RCC 7860 (cell line): ENCODE data around the gene R3HDM2.
"Not testable (repeated sequence)": the region's sequence is repeated elsewhere in the genome, so short reads cannot be mapped to it uniquely, and the experiment has no call there.

Experiments used
- DNase-seq: peaks from one replicate; pipeline ENCODE4 v3.0.0-alpha.2; 2015; ENCODE audit warnings: low spot score
- FAIRE-seq: peaks from 2 replicates; lab custom pipeline; 2012; peaks lifted over from hg19 to GRCh38; lab: Jason Lieb, UNC

The R3HDM2 gene

GRCh38 chr12:57429473-57430111 is 1.3 kb downstream of the R3HDM2 start:
- FAIRE-seq (no peak), DNase-seq (peak; percentile 14)

- FAIRE-seq, result no peak
- no peak for DNase-seq
Observed at GRCh38 chr12:57428965-57429364, 1.9 kb downstream of the R3HDM2 start.

DNA sequence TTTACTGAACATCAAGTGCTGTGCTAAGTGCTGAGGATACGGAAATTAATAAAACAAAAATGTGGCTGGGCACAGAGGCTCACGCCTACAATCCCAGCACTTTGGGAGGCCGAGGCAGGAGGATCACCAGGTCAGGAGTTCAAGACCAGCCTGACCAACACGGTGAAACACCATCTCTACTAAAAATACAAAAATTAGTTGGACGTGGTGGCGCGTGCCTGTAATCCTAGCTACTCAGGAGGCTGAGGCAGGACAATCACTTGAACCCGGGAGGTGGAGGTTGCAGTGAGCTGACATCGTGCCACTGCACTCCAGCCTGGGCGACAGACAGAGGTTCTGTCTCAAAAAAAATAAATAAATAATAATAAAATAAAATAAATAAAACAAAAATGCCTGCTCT is 3.9 kb downstream of the R3HDM2 start:
- not testable (repeated sequence) for DNase-seq, FAIRE-seq

DNA sequence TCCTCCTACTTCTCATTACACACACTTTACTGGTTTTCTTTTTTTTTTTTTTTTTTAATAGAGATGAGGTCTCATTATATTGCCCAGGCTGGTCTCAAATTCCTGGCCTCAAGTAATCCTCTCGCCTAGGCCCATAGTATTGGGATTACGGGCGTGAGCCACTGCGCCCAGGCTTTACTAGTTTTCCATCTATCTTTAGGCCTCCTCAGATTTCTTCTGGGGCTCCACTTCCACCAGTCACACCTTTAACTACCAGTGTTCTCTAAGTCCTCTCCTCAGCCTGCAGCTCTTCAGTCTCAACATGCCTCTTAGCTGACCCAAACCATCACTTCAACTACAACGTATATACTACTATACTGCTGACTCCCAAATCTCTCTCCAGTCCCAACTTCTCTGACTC is 10.4 kb downstream of the R3HDM2 start:
- no peak for DNase-seq
- no peak for FAIRE-seq

DNA sequence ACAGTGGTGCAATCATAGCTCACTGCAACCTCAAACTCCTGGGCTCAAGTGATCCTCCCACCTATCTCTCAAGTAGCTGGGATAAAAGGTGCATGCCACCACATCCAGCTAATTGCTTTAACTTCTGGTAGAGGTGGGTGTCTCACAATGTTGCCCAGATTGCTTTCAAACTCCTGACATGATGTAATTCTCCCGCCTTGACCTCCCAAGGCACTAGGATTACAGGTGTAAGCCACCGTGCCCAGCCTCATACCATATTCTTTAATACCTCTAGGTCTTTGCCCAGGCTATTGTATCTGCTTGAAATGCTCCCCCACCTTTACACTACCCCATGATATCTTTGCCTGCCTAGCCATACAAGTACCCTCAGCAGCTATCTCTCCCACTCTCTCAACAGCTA is 11.3 kb downstream of the R3HDM2 start:
- DNase-seq (no peak), FAIRE-seq (no peak)

DNA sequence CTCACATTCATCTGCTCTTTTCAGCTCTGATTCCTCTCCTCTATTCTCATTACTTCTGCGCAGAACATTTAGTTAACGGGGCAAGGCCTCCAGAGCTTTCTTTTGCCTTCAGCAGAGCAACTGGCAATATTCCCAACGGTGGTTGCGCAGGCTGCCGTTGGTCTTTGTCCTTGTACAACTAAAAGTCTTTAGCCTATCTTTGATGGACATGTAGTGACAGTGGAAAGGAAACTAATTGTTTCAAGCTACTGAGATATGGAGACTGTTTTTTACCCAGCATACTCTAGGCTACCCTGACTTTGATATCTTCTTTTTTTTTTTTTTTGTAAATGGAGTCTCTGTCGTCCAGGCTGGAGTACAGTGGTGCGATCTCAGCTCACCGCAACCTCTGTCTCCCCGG is 12.6 kb downstream of the R3HDM2 start:
- no peak for DNase-seq
- no peak for FAIRE-seq

DNA sequence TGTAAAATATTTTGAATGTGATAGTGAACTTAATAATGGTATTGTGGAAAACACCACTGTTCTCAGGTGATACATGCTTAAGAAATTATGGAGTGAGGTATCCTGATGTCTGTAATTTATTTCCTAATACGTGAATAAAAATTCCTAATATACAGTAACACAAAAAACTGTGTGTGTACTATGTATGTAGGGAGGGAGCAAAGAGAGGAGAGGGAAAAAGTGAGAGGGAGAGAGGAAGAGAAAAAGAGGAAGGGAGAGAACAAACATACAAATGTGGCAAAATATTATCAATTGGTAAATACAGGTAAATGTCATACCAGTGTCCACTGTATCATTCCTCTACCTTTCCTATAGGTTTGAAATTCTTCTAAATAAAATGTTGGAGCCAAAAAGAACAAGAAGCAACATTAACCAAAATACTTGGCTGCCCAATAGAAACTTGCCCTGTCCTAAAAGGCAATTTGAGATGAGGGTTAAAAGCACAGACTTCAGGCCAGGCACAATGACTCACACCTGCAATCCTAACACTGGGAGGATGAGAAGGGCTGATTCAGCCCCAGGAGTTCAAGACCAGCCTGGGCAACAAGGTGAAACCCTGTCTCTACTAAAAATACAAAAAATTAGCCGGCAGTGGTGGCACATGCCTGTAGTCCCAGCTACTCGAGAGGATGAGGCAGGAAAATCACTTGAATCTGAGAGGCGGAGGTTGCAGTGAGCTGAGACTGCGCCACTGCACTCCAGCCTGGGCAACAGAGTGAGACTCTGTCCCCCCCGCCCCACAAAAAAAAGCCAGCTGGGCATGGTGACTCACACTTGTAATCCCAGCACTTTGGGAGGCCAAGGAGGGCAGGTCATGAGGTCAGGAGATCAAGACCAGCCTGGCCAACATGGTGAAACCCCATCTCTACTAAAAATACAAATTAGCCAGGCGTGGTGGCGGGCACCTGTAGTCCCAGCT is 14.5 kb downstream of the R3HDM2 start:
- DNase-seq (no peak), FAIRE-seq (no peak)

GRCh38 chr12:57415088-57415487 is 15.8 kb downstream of the R3HDM2 start:
- no peak for FAIRE-seq
- DNase-seq, result no peak

DNA sequence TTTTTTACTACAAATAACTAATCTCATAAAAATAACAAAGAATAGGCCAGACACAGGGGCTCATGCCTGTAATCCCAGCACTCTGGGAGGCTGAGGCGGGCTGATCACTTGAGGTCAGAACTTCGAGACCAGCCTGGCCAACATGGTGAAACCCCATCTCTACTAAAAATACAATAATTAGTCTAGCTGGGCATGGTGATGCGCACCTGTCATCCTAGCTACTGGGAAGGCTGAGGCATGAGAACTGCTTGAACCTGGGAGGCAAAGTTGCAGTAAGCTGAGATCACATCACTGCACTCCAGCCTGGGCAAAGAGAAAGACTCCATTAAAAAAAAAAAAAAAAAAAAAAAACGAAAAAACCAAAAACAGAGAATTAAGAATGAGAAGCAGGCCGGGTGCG is 16.7 kb downstream of the R3HDM2 start:
- not testable (repeated sequence) for DNase-seq, FAIRE-seq

- FAIRE-seq (no peak), DNase-seq (no peak)
Observed at GRCh38 chr12:57410534-57410933, 20.3 kb downstream of the R3HDM2 start.

GRCh38 chr12:57404966-57405640 is 25.7 kb downstream of the R3HDM2 start:
- FAIRE-seq (no peak), DNase-seq (no peak)

DNA sequence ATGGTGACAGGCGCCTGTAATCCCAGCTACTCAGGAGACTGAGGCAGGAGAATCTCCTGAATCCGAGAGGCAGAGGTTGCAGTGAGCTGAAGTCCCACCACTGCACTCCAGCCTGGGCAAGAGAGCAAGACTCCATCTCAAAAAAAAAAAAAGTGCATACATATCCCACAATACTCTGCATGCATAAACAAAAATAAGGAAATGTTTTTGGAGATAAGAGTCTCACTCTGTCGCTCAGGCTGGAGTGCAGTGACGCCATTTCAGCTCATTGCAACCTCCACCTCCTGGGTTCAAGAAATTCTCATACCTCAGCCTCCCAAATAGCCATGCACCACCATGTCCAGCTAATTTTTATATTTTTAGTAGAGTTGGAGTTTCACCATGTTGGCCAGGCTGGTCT is 28.7 kb downstream of the R3HDM2 start:
- not testable (repeated sequence) for FAIRE-seq, DNase-seq

GRCh38 chr12:57401165-57401564 is 29.7 kb downstream of the R3HDM2 start:
- DNase-seq (no peak), FAIRE-seq (no peak)

DNA sequence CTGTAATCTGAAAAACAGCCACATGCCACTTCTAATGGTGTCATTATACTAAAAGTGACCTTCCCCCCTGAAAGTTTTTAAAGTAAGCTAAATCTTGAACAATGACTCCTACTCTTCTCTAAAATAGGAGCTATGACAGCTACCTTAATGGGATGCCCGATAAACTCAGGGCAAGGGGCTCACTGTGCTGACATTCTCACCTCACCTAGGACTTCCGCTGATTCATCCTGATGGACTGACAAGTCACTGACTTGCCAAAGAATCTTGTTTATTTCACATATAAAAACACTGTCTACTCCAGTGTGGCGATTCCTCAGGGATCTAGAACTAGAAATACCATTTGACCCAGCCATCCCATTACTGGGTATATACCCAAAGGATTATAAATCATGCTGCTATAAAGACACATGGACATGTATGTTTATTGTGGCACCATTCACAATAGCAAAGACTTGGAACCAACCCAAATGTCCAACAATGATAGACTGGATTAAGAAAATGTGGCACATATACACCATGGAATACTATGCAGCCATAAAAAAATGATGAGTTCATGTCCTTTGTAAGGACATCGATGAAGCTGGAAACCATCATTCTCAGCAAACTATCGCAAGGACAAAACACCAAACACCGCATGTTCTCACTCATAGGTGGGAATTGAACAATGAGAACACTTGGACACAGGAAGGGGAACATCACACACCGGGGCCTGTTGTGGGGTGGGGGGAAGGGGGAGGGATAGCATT is 31.0 kb downstream of the R3HDM2 start:
- FAIRE-seq, DNase-seq: not testable (repeated sequence)

GRCh38 chr12:57397441-57397840 is 33.4 kb downstream of the R3HDM2 start:
- no peak for DNase-seq
- FAIRE-seq, result no peak

- DNase-seq (no peak), FAIRE-seq (no peak)
Observed at GRCh38 chr12:57395121-57395520, 35.7 kb downstream of the R3HDM2 start.

GRCh38 chr12:57390174-57390573 is 40.7 kb downstream of the R3HDM2 start:
- FAIRE-seq, result no peak
- peak; percentile 13 for DNase-seq

GRCh38 chr12:57389033-57389432 is 41.8 kb downstream of the R3HDM2 start:
- DNase-seq, result peak; percentile 92
- peak; percentile 96 for FAIRE-seq

DNA sequence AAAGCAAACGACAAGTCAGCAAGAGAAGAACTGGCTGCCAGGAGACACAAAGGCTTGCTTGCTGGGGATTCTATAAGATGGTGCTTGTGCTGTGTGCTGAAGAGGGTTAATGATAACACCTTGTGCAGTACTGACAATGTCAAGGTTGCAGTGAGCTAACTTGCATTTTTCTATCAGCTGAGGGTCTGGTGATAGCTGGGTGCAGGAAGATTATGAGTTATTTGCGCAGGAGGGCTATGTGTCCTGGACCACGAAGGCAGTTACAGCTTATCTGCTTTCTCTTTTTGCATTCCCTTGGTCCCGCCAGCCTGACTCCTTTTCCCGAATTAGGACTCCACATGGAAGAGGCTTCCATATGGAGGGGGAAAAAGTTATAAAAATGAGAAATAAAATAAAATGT is 42.4 kb downstream of the R3HDM2 start:
- FAIRE-seq, result no peak
- DNase-seq, result no peak

DNA sequence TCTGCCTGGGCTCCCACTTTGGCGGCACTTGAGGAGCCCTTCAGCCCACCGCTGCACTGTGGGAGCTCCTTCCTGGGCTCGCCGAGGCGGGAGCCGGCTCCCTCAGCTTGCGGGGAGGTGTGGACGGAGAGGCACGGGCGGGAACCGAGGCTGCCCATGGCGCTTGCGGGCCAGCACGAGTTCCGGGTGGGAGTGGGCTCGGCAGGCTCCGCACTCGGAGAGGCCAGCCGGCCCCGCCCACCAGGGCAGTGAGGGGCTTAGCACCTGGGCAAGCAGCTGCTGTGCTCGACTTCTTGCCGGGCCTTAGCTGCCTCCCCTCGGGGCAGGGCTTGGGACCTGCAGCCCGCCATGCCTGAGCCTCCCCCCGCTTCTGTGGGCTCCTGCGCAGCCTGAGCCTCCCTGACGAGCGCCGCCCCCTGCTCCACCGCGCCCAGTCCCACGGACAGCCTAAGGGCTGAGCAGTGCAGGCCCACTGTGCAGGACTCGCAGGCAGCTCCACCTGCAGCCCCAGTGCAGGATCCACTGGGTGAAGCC is 44.6 kb downstream of the R3HDM2 start:
- no peak for DNase-seq
- FAIRE-seq, result no peak

DNA sequence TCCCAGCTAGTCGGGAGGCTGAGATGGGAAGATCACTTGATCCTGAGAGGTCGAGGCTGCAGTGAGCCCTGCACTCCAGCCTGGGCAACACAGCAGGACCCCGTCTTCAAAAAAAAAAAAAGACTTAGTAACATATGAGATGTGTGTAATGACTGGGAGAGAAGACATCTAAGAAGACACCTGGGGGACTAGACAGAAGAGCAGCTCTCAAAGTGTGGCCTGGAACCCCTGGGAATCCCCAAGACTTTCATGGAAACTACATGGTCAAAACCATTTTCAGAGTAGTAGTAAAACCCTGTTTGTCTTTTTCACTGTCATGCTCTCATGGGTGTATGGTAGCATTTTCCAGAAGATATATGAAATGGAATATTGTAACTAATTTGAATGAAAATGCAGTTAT is 45.3 kb downstream of the R3HDM2 start:
- DNase-seq (no peak), FAIRE-seq (no peak)
